Activated CD4-positive, alpha-beta T cell treated with anti-CD3 and anti-CD28 coated beads, Interleukin-2, amount 50 U/mL, for 48 hours (primary cell): ENCODE data around the gene MXD1.
"Not testable (repeated sequence)": the region's sequence is repeated elsewhere in the genome, so short reads cannot be mapped to it uniquely, and the experiment has no call there.

ENCODE experiments used
- DNase-seq, 2 experiments: peaks; one replicate each; pipeline ENCODE4 v3.0.0-alpha.2; 2020

Gene MXD1, protein sequence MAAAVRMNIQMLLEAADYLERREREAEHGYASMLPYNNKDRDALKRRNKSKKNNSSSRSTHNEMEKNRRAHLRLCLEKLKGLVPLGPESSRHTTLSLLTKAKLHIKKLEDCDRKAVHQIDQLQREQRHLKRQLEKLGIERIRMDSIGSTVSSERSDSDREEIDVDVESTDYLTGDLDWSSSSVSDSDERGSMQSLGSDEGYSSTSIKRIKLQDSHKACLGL

DNA sequence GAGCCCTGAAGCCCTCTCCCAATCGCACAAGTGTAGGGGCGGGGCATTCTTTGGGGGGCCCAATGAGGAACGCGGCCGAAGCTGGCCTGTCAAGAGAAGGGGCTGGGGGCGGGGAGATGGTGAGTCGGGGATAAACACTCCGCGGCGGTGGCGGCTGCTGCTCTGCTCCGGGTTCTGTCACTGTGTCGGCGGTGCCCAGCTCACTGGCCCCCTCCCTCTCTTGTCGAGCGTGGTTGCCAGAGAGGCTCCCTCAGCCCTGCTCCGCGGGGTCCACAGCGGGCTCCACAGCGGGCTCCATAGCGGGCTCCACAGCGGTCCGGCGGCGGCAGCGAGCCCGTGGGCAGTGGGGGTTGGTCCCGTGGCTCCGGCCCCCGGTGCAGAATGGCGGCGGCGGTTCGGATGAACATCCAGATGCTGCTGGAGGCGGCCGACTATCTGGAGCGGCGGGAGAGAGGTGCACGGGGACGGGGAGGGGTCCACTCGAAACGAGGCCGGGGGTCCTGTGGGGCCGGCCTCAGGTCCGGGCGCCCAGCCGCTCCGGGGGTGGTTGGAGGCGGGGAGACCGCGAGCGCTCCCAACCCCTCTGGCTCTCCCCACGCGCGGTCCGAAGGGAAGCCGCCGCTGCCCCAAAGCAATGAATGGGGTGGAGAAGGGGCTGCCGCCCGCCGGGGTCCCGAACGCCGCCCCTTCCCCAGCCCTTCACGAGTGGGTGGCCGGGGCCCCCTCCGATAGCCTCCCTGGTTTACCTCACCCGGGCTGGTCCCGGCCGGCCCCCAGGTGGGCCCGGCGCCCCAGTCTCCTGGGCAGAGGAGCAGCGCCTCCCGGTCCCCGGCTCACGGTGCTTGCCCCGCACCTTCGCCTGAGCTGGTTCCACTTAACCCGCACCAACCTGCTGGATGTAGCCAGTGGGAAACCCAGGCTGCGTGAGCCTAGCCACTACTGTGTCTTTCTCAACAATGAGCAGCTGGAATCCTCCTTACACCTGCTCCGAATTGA, at the start of gene MXD1:
Gene MXD1 (plus strand): TSS at position 160 of the 996 bp plus-strand sequence. CDS start 222 bp downstream, at position 382.
- peak; percentile 100 for DNase-seq

DNA sequence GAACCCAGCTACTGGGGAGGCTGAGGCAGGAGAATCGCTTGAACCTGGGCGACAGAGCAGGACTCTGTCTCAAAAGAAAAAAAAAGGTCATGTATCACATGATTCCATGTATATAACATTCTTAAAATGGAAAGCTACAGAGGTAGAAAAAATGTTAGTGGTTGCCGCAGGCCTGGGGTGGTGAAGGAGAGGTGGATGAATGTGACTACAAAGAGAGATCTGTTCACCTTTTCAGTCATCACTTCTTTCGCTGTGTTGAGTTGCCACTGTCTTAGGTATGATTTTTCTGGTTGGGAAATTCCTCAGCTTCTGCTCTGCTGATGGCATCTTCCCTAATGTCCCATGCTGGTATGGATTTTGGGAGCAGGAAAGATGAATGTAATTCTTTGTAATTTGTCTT, 26.5 kb upstream of the MXD1 start:
- no peak for DNase-seq

DNA sequence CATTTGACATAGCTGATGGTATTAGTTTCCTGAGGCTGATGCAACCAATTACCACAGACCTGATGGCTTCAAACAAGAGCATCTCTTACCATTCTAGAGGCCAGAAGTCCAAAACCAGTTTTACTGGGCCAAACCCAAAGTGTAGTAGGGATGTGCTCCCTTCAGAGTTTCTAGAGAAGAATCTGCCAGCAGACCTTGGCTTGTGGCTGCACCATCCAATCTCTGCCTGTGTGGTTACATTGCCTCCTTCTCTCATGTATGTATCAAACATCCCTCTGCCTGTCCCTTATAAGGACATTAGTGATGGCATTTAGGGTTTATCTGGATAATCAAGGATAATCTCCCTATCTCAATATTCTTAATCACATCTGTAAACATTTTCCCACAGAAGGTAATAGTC, 25.6 kb upstream of the MXD1 start:
- no peak for DNase-seq

DNA sequence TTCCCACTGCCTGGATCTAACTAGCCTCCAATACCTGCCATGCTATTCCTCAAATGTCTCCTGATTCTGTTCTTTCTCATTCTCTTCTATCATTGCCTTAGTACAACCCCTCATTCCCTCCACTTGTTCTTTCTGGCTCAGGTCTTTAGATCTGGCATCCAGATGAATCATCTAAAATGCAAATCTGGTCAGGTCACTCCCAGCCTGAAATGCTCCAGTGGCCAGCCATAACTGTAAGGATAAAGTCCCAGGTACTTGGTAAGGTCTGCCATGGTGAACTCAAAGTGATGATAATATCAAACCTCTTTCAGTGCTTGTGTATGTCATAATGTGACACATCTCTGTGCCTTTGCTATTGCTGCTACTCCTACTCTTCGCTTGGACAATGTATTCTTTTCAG, 24.0 kb upstream of the MXD1 start:
- DNase-seq, result no peak

DNA sequence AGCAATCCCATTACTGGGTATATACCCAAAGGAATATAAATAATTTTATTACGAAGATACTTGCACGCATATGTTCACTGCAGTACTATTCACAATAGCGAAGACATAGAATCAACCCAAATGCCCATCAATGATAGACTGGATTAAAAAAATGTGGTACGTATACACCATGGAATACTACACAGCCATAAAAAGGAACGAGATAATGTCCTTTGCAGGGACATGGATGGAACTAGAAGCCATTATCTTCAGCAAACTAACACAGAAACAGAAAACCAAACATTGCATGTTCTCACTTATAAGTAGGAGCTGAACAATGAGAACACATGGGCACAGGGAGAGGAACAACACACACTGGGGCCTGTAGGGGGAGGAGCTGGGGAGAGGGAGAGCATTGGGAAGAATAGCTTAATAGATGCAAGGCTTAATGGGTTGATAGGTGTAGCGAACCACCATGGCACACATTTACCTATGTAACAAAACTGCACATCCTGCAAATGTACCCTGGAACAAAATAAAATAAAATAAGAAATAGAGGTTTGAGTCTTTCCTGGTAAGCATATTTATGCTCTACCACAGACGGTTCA, 22.0 kb upstream of the MXD1 start:
- DNase-seq, result not testable (repeated sequence)

DNA sequence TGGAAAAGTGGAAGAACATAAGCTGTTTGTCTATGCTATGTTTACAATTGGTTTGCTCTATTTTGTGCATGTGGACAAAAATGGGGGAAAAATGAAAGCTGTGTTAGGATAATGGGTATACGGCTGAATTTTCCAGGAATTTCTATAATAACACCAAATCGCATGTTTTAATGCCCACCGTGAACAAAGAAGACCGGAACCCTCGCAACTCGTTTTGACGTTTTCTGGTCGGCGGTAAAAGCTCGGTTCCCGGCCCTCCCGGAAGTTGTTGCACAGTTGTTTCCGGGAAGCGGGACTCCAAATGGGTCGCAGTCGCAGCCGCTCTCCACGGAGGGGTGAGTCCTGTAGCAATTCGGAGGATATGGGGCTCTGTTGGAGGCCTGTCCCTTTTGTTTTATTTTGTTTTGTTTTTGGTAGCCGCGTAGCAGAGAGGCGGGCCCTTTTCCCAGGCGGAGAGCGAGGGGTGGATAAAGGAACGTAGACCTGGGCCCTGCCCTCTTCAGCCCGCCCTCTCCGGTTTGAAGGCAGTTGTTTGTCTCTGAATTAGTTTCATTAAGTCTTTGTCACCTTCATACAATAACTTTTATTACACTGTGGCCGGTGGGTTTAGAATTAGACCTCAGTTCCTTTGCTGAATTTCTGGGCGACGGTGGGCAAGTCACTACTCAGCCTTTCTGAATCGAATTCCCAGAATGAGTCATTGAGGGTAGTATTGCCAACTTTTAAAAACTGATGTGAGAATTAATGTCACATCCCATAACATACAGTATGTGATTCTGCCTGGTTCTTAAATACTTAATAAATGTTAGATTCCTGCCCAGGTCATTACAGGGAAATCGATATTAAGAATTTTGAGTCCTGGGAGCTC, 21.0 kb upstream of the MXD1 start, which contains the start of gene SNRNP27:
Gene SNRNP27 (plus strand): TSS at position 273 of the 868 bp plus-strand sequence. CDS start 29 bp downstream, at position 302.
- DNase-seq, result peak; percentile 81 to 85

DNA sequence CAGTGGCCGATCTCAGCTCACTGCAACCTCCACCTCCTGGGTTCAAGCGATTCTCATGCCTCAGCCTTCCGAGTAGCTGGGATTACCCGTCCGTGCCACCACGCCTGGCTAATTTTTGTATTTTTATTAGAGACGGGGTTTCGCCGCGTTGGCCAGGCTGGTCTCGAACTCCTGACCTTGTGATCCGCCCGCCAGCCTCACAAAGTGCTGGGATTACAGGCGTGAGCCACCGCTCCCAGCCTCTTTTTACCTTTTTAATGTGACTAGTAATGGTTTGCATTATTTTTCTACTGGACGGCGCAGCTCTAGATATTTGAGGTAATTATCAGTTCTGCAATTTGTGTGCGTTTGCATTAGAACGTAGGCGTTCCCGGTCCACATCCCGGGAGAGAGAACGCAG, 20.2 kb upstream of the MXD1 start:
- not testable (repeated sequence) for DNase-seq

DNA sequence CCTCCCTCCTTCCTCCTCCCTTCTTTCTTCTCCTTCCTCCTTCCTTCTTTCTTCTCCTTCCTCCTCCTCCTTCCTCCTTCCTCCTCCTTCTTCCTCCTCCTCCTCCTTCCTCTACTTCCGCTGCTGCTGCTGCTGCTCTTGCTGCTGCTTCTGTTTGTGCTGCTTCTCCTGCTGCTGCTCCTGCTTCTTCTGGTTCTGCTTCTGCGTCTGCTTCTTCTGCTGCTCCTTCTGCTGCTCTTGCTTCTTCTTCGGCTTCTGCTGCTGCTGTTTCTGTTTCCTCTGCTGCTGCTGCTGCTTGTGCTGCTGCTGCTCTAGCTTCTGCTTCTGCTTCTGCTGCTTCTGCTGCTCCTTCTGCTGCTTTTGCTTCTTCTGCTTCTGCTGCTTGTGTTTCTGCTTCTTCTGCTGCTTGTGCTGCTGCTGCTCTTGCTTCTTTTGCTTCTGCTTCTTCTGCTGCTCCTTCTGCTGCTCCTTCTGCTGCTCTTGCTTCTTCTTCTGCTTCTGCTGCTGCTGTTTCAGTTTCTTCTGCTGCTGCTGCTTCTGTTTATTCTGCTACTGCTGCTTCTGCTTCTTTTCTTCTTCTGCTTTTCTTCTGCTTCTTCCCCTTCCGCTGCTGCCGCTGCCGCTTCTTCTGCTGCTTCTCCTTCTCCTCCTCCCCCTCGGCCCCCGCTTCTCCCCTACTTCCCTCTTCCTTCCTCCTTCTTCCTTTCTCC, 12.5 kb upstream of the MXD1 start:
- DNase-seq, result no peak

DNA sequence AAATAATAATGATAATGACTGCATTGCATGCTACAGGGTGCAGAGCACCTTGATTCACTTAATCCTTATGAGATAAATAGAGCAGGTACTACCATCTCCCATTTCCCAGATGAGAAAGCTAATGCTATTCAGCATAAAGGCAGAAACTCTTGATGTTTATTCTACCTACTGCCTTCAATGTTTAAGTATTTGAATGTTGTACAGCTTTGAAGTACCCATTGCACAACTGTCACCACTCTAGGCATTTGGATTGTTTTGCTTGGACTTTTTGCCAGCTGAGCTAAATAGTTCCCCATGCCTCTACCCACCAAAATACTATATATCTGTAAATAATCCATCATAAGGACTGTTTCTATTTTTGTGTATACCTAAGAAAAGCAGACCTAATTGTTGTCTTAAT, 7.7 kb upstream of the MXD1 start:
- DNase-seq, result no peak

DNA sequence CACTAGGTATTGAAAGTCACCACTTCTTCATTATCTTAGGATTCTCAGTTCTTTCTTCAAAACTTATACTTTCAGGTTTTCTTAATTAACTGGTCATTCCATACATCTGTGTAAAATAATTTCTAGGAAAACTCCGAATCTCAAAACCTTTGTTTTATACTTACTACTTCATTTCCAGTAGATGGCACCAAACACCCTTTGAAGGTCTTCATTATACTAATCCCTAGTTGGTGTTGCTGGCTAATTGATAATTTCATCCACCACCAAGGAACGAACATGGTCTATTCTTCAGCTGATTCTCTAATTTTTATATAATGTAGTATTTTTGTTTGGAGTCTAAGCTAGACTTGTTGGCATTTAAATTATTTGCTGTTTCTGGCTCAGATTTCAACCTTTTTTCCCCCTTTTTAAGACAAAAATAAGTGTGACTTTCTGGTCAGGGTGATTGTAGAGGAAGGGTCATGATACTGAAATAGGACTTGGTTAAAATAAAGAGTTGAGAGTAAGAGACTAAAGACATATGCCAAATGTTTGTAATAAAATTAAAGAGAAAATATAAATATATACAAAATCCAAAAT, 2.8 kb upstream of the MXD1 start:
- no peak for DNase-seq

DNA sequence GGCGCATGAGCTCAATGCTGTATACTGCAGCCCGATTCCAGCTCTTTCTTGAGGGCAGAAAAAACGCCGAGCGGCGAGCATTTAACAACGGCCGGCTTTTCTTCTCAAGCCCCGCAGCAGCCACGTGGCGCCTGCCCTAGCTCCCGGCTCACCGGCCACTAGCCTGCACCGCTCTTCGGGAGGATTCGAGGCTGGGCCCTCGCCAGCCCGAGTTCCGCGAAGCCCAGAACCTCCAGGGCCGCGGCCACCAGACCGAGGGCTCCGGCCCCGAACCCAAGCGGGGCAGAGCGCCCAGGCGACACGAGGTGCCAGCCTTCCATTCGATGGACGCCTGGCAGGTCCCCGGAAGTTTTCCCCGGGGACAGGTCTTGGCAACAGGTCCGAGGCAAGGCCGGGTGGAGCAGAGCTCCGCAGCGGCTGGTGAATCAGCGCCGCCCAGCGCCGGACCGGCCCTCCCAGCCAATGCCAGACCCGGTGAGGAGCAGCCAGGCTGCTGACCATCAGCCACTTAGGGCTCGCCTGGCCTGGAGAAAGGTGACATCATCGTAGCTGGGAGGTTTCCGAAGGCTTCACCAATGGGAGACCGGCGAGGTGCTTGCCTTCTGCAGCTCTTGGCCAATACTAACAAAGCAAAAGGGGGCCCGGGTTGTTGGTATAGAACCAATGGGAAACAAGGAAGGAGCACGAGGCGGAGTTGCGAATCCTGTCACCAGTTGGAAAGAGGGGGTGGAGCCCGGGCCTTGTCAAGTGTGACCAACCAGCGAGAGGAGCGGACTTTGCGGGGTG, 552 bp upstream of the MXD1 start:
- DNase-seq, result no peak

DNA sequence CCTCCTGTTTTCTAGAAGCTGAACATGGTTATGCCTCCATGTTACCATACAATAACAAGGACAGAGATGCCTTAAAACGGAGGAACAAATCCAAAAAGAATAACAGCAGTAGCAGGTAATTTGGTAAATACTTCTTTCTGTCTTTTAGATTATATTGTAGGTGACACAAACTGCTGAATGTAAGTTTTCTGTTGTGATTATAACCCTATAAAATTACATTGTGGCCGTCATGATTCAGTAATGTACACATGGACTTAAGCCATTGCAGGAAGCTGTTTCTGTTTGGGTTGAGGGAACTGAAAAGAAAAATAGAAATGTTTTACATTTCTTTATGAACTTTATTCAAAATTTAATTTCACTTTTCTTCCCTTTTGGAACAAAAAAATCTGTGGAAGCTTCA, 1.2 kb downstream of the MXD1 start:
- DNase-seq, result no peak

DNA sequence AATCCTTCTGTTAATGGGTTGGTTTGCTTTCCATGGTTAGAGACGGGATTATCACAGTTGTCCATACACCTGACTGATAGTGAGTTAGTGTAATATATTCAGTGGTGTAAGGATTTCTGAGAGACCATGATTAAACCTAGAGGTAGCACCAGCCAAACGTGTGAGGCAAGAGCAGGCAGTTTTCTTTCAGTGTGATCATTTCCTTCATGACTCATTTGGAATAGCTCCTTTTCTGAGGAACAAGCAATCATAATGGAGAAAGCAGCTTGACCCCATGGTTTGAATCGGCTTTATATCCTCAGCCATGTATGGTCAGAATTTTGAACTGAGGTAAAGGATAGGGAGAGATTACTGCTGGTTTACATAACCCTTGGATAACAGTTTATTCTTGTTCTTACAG, 2.9 kb downstream of the MXD1 start:
- DNase-seq, result no peak

DNA sequence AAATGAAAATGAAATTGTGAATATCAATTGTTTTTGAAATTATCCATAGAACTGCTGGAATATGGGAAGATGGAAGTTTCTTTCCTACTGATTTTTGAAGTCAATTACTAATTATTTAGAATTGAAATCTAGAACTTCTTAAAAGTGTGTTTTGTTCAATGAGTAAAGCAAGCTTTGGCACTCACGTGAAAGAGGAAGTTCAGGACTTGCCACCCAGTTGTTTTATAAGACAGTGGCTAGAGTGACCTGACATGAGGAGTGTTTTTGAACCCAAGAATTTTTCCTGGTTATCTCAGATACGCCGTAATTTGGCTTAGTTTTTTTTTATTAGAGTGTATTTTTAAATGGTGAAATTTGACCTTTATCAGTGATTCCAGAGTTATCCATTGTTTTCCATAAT, 3.5 kb downstream of the MXD1 start:
- no peak for DNase-seq

DNA sequence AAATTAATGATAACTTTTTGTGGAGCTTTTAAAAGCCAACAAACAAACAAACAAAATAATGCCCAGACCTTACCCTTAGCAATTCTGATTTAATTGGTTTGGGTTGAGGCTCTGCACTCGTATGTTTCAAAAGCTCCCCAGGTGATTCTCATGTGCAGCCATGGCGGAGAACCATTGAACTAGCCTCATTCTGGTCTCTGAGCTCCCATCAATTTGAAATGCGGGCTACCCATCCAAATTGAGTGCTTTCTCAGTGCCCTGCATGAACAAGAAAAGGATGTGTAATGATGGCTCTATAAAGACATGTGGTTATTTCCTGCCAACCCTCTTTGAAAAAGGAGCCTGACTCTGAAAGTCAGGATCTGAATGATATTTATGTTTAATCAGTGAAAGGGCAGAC, 8.2 kb downstream of the MXD1 start:
- DNase-seq, result no peak

DNA sequence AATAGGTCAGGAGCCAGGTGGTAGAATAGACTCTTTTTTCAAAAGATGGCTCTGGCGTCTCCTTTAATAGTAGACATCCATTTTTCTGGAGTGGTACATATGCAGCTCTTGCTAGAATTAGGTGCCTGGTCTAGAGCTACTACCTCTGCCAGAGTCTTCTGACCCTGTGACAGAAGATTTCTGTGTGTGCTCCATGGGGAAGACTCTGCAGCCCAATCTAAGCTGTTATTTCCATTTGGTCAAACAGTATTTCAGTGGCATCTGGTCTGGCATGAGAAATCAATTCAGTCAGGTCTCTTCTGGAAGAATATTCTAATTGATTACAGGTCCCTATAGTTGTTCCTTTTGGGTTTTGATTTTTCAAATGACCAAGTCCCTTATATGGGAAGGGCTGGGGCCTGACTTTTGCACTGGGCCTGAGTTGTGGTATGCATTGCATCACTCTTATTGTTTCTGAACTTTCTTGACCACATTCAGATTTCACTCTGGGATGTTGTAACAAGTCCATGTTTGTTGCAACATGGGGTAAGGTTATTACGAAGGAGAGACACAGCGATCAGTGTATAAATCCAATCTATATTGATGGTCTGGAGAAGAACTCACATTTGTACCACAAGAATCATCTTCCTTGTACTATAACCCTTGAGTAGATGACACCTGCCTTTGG, 12.1 kb downstream of the MXD1 start:
- DNase-seq, result no peak

DNA sequence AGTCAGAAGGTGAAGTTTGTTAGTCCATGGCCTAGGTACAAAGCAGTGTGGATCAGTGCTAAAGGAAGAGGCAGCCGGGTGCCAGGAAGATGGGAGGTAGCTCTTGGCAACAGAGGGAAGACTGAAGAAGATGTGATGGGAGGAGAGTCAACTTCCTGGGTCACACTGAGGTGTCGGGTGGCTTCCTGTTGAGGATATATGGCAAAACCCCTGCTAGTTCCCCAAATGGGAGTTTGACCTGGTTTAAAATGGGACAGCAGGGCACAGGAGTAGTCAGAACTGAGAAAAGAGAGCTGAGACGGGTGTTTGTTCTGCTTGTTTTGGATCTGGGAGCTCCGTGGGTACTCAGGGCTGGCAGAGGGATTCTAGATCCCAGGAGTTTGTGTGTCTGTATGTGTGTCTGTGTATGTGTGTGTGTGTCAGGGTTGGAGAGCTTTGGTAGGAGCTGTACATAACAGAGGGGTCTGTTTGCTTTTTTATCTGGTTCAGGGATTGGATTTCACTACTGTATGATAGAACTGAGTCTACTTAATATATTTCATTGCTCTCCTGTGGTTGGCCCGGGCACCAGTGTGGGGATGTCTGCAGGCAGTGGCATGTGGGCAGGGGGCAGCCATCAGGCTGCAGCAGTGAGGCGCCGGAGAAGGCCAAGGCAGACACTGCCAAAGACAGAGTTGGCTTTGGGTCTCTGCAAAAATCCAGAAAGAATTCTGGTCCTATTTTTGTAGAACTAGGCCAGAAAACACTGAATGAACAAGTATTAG, 17.1 kb downstream of the MXD1 start:
- DNase-seq, result no peak

DNA sequence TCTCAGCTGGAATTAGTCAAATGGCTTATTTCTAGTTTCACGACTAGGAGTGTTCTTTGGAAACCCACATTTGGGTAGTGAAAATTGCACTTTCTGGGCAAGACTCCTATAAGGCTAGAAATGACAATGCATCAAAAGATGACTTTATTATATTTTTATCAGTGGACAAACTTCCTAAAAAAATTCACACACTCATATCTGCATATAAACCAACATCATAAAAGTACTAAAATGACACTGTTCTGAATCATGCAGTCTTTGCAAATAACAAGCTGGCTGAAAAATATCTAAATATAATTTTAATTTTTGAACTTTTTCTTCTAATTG, 17.6 kb downstream of the MXD1 start:
- DNase-seq, result no peak

DNA sequence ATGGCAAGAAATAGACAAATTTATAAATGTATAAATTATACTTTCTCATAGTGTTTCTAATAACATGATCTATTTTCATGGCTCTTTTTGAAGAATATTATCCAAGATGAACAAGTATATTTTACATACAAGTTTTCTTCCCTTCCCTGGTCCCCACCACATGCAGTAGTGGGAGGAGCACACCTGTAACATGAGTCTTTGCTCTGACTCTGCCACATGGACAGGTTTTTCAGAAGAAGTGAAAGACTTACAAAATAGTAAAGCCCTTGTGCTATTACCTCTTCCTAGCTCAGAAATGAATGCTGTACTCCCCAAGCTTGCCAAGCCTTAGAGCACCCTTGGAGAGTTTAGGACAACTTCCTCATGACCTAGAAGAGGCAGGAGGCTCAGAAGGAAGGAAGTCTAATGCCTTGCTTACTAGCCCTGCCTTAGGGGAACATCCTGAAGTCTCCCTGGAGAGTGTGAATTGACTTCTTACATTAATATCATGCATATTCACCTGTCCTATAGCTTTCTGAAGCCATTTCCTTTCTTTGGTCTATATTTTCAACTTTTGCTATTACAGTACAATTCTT, 18.4 kb downstream of the MXD1 start:
- no peak for DNase-seq
